ENCODE results near the gene TDRD3.
A peak's percentile ranks its signal among the peaks of the same experiment; 100 is the strongest.

The TDRD3 gene

GRCh38 chr13:60583196-60583888 is 186.3 kb downstream of the TDRD3 start:
- DNase-seq: no peak

- peak in 2 of 3 donors; percentile 4 to 11 for DNase-seq
Observed at GRCh38 chr13:60583911-60584753, 187.1 kb downstream of the TDRD3 start.

GRCh38 chr13:60584976-60585375 is 188.0 kb downstream of the TDRD3 start:
- DNase-seq: no peak

GRCh38 chr13:60590800-60591747 is 194.1 kb downstream of the TDRD3 start:
- DNase-seq: no peak

- DNase-seq: no peak
Observed at GRCh38 chr13:60603049-60603448, 206.0 kb downstream of the TDRD3 start.

- no peak for DNase-seq
Observed at GRCh38 chr13:60604058-60604457, 207.0 kb downstream of the TDRD3 start.

- no peak for DNase-seq
Observed at GRCh38 chr13:60608954-60609353, 211.9 kb downstream of the TDRD3 start.

GRCh38 chr13:60611523-60611922 is 214.5 kb downstream of the TDRD3 start:
- no peak for DNase-seq

- no peak for DNase-seq
Observed at GRCh38 chr13:60612593-60612992, 215.6 kb downstream of the TDRD3 start.

GRCh38 chr13:60613080-60613479 is 216.1 kb downstream of the TDRD3 start:
- DNase-seq: no peak

GRCh38 chr13:60617991-60618733 is 221.1 kb downstream of the TDRD3 start:
- DNase-seq: no peak

- no peak for DNase-seq
Observed at GRCh38 chr13:60619461-60619860, 222.4 kb downstream of the TDRD3 start.

GRCh38 chr13:60620611-60621395 is 223.8 kb downstream of the TDRD3 start:
- no peak for DNase-seq

- no peak for DNase-seq
Observed at GRCh38 chr13:60623151-60623550, 226.1 kb downstream of the TDRD3 start.

Data from suppressor macrophage treated with lipopolysaccharide for 1 hour (primary cell).